HCT116 (cell line): Measurements from ENCODE around the gene MINDY4.

Experiments used
- CTCF ChIP-seq, 3 experiments: fragments of 200-600 bp in 1 of 3; sonication (generic) in 1 of 3; IDR thresholded peaks in 2 of 3; conservative IDR thresholded peaks in 1 of 3; 2 replicates each; pipeline ENCODE4 v1.5.1; 2012 to 2017; ENCODE audit warnings: low read depth in 2 of 3, low read length in 2 of 3, antibody characterized with exemption in 1 of 3, borderline replicate concordance in 1 of 3, control low read depth in 1 of 3, mild to moderate bottlenecking in 1 of 3, mixed read lengths in 1 of 3, mixed run types in 1 of 3, moderate library complexity in 1 of 3; ENCODE audit not compliant: insufficient read depth in 1 of 3
- POLR2A ChIP-seq: IDR thresholded peaks from 2 replicates; pipeline ENCODE4 v1.7.0; 2011; ENCODE audit warnings: borderline replicate concordance; ENCODE audit not compliant: insufficient read depth, insufficient read length; ENCODE audit errors: extremely low read depth

GRCh38 chr7:30931161-30931928 is 160.1 kb downstream of the MINDY4 start:
- TF ChIP-seq POLR2A (no peak), CTCF (IDR thresholded peaks at IDR 0.05 in 2 of 3, conservative IDR thresholded peaks at IDR 0.05 in 1 of 3; ENCODE audit: borderline replicate concordance in 1 of 3, insufficient read depth in 1 of 3, low read depth in 2 of 3, low read length in 2 of 3) (no peak)
